ENCODE measurements around the gene ADGRF5. TPM values are rescaled to one million over a fixed set of nuclear protein-coding genes. Genes with fewer than 3 reads are reported as not detected.
"Not testable (repeated sequence)": the region's sequence is repeated elsewhere in the genome, so short reads cannot be mapped to it uniquely, and the experiment has no call there.

Gene ADGRF5
- total RNA-seq, 1 donor from 2014 or later = 0.37 TPM

DNA sequence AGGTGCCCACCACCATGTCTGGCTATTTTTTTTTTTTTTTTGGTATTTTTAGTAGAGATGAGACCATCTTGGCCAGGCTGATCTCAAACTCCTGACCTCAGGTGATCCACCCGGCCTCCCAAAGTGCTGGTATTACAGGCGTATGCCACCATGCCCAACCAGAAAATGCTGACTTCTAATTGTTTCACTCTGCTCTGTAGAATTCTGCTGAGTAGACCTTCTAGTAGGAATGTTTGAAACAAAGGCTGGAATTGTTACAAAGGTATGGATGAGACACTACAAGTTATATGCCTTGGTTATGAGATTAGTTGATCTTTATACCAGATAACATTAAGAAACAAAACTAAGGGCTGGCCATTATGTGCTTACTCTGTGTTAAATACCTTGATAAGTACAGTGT is 83.7 kb downstream of the ADGRF5 start:
- H3K27ac Mint-ChIP-seq (ENCODE audit: unreplicated experiment) = no peak overlapping the region
- peaks cover 6% of the 10 kb centered on the region for H3K9me3 Mint-ChIP-seq (ENCODE audit: unreplicated experiment)
- TF ChIP-seq, protein P1, sequence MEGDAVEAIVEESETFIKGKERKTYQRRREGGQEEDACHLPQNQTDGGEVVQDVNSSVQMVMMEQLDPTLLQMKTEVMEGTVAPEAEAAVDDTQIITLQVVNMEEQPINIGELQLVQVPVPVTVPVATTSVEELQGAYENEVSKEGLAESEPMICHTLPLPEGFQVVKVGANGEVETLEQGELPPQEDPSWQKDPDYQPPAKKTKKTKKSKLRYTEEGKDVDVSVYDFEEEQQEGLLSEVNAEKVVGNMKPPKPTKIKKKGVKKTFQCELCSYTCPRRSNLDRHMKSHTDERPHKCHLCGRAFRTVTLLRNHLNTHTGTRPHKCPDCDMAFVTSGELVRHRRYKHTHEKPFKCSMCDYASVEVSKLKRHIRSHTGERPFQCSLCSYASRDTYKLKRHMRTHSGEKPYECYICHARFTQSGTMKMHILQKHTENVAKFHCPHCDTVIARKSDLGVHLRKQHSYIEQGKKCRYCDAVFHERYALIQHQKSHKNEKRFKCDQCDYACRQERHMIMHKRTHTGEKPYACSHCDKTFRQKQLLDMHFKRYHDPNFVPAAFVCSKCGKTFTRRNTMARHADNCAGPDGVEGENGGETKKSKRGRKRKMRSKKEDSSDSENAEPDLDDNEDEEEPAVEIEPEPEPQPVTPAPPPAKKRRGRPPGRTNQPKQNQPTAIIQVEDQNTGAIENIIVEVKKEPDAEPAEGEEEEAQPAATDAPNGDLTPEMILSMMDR (IDR thresholded peaks at IDR 0.05; ENCODE audit: partially characterized antibody, unreplicated experiment) = no peak
- no peak for DNase-seq
- H3K4me3 Mint-ChIP-seq (ENCODE audit: unreplicated experiment) = no peak overlapping the region
- no peaks in the 10 kb centered on the region for H3K27me3 Mint-ChIP-seq (ENCODE audit: unreplicated experiment)
- no peaks in the 10 kb centered on the region for H3K36me3 Mint-ChIP-seq (ENCODE audit: unreplicated experiment)
- H3K4me1 Mint-ChIP-seq (ENCODE audit: low read depth, unreplicated experiment) = no peaks in the 10 kb centered on the region

DNA sequence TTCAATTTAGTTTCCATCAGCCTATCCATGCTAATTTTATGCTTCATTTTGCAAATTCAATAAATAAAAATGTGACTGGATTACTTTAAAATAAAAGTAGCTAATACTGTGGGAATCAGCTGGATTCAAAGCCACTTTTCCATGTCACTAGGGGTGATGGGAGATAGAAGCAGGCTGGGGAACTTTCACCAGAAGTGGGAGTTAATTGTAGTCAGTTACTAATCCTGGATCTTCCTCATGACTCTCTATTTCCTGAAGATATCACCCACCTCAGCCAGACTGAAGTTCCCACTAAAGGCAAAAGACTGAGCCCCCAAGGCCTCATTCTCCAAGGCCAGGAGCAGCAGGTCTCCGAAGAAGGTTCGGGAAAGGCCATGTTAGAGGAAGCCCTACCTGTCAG is 86.7 kb downstream of the ADGRF5 start:
- not testable (repeated sequence) for H3K27ac Mint-ChIP-seq (ENCODE audit: unreplicated experiment); H3K27me3 Mint-ChIP-seq (ENCODE audit: unreplicated experiment); DNase-seq; H3K9me3 Mint-ChIP-seq (ENCODE audit: unreplicated experiment); H3K4me3 Mint-ChIP-seq (ENCODE audit: unreplicated experiment); H3K36me3 Mint-ChIP-seq (ENCODE audit: unreplicated experiment); H3K4me1 Mint-ChIP-seq (ENCODE audit: low read depth, unreplicated experiment)

DNA sequence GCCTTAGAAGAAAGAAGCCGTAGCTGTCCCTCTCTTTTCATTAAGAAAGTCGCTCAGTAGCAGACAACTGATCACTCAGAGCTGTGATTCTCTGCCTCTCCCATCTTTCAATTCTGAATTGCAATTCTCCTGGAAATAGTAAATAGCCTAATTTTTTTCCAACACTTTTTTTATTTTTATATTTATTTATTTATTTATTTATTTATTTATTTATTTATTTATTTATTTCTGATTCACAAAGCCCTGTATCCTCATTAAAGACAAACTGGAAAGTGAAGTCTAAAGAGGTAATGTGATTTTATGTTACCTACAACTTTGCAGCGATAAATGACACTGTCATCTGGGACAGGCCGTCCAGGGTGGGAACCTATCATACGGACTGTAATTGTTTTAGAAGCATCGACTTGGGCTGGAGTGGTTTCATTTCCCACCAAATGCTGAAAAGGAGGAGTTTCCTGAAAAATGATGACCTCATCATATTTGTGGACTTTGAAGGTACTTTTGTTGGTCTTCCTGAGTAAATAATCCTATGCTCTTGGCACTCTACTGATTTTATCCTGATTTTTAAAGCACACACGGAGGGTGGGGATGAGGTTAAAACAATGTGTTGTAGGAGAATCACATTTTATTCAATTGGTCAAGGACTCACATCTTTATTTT is 87.4 kb downstream of the ADGRF5 start:
- H3K27me3 Mint-ChIP-seq (ENCODE audit: unreplicated experiment); DNase-seq; H3K27ac Mint-ChIP-seq (ENCODE audit: unreplicated experiment); H3K36me3 Mint-ChIP-seq (ENCODE audit: unreplicated experiment); H3K9me3 Mint-ChIP-seq (ENCODE audit: unreplicated experiment); H3K4me3 Mint-ChIP-seq (ENCODE audit: unreplicated experiment); H3K4me1 Mint-ChIP-seq (ENCODE audit: low read depth, unreplicated experiment): not testable (repeated sequence)

DNA sequence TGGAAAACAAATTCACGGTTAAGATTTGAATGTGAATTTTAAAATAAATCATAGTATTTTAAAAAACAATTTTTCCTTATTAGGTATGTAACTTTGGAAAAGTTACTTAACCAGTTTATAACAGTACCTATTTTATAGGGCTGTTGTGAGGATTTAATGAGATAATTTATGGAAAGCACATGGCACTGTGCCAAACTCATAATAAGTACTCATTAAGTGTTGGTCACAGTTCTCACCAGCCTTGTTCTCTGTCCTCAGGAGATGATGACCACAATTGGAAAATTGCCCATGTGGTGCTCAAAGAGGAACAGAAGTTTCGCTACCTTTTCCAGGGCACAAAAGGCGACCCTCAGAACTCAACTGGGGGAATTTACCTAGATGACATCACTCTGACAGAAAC is 88.9 kb downstream of the ADGRF5 start:
- no peaks in the 10 kb centered on the region for H3K9me3 Mint-ChIP-seq (ENCODE audit: unreplicated experiment)
- no peaks in the 10 kb centered on the region for H3K36me3 Mint-ChIP-seq (ENCODE audit: unreplicated experiment)
- no peaks in the 10 kb centered on the region for H3K4me1 Mint-ChIP-seq (ENCODE audit: low read depth, unreplicated experiment)
- no peak for DNase-seq
- TF ChIP-seq, protein P1 (IDR thresholded peaks at IDR 0.05; ENCODE audit: partially characterized antibody, unreplicated experiment) = no peak
- no peaks in the 10 kb centered on the region for H3K27me3 Mint-ChIP-seq (ENCODE audit: unreplicated experiment)
- H3K4me3 Mint-ChIP-seq (ENCODE audit: unreplicated experiment) = no peak overlapping the region
- no peak overlapping the region for H3K27ac Mint-ChIP-seq (ENCODE audit: unreplicated experiment)

DNA sequence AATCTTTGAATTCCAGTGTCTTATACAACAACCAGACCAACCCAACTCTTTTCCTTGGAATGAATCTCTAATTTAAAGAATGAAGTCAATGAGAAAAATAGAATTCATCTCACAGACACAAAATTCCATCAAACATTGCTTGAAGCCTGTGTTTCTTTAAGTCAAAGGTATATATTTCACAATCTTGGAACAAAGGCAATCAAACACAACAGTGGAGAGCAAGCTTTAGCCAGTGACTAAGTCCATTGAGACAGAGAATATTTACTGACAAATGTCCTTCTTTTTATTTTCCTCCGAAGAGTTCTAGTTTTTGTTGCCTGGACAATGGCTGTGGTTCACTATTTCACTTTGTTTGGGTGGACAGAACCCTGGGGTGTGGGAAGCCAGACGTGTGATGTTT is 92.8 kb downstream of the ADGRF5 start:
- H3K4me1 Mint-ChIP-seq (ENCODE audit: low read depth, unreplicated experiment) = no peaks in the 10 kb centered on the region
- no peaks in the 10 kb centered on the region for H3K36me3 Mint-ChIP-seq (ENCODE audit: unreplicated experiment)
- TF ChIP-seq, protein P1 (IDR thresholded peaks at IDR 0.05; ENCODE audit: partially characterized antibody, unreplicated experiment) = no peak
- H3K27me3 Mint-ChIP-seq (ENCODE audit: unreplicated experiment) = no peaks in the 10 kb centered on the region
- DNase-seq = no peak
- H3K4me3 Mint-ChIP-seq (ENCODE audit: unreplicated experiment) = no peak overlapping the region
- H3K9me3 Mint-ChIP-seq (ENCODE audit: unreplicated experiment) = no peaks in the 10 kb centered on the region
- no peak overlapping the region for H3K27ac Mint-ChIP-seq (ENCODE audit: unreplicated experiment)

DNA sequence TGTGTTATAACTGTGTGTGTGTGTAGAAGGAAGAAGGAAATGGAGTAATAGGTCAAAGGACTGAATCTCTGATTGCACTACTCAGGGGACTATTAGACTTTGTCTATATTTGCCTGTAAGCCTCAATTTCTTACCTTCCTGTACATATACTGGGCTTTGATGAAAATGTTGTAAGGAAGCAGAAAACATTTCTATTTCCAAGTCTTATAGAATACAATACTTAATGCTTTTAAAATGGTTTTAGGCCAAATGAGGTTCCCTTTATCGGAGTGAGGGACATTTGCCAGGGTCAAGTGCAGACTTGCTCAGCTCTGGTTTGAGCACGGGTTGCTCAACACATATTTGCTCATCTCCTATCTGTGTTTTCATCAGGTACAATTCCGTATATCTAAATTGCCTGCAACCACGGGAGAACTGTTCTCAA is 100.3 kb downstream of the ADGRF5 start:
- TF ChIP-seq, protein P1 (IDR thresholded peaks at IDR 0.05; ENCODE audit: partially characterized antibody, unreplicated experiment) = no peak
- no peaks in the 10 kb centered on the region for H3K27me3 Mint-ChIP-seq (ENCODE audit: unreplicated experiment)
- no peak overlapping the region for H3K27ac Mint-ChIP-seq (ENCODE audit: unreplicated experiment)
- no peaks in the 10 kb centered on the region for H3K9me3 Mint-ChIP-seq (ENCODE audit: unreplicated experiment)
- DNase-seq = no peak
- H3K4me3 Mint-ChIP-seq (ENCODE audit: unreplicated experiment) = no peak overlapping the region
- H3K4me1 Mint-ChIP-seq (ENCODE audit: low read depth, unreplicated experiment) = no peaks in the 10 kb centered on the region
- H3K36me3 Mint-ChIP-seq (ENCODE audit: unreplicated experiment) = no peaks in the 10 kb centered on the region

Measured in glutamatergic neuron (in vitro differentiated cells).